ACHN (cell line): Measurements from ENCODE around the gene GOLGA1.

Experiments used
- DNase-seq: peaks from one replicate; pipeline ENCODE4 v3.0.0-alpha.2; 2015
- in situ Hi-C: cut with HindIII; loops from 2 replicates; pipeline ENCODE4 v1.10.0; 2017; ENCODE audit warnings: low sequenced_read_pairs, low pct_ligation_motif_present, low pct_unique_long_range_greater_than_20kb

The GOLGA1 gene

GRCh38 chr9:124889006-124889405 lies 51.9 kb downstream of the GOLGA1 start:
- in situ Hi-C loops: no loop called here
- DNase-seq: no peak

- DNase-seq: no peak
- in situ Hi-C loops: no loop called here
Measured at GRCh38 chr9:124887832-124888231, 53.1 kb downstream of the GOLGA1 start.

- DNase-seq: no peak
- in situ Hi-C loops: no loop called here
Measured at GRCh38 chr9:124886866-124887492, 53.9 kb downstream of the GOLGA1 start.

GRCh38 chr9:124886461-124886860 lies 54.4 kb downstream of the GOLGA1 start:
- no peak for DNase-seq
- in situ Hi-C loops: no loop called here

- in situ Hi-C loops: no loop called here
- no peak for DNase-seq
Measured at GRCh38 chr9:124885551-124885950, 55.3 kb downstream of the GOLGA1 start.

GRCh38 chr9:124884376-124884775 lies 56.5 kb downstream of the GOLGA1 start:
- in situ Hi-C loops: no loop called here
- no peak for DNase-seq

- in situ Hi-C loops: no loop called here
- DNase-seq: no peak
Measured at GRCh38 chr9:124882231-124882630, 58.7 kb downstream of the GOLGA1 start.

- no peak for DNase-seq
- in situ Hi-C loops: no loop called here
Measured at GRCh38 chr9:124881138-124881743, 59.6 kb downstream of the GOLGA1 start.

- in situ Hi-C loops: no loop called here
- DNase-seq: no peak
Measured at GRCh38 chr9:124880501-124880900, 60.4 kb downstream of the GOLGA1 start.

GRCh38 chr9:124879226-124879625 lies 61.7 kb downstream of the GOLGA1 start:
- in situ Hi-C loops: no loop called here
- no peak for DNase-seq

- no peak for DNase-seq
- in situ Hi-C loops: no loop called here
Measured at GRCh38 chr9:124878518-124878917, 62.4 kb downstream of the GOLGA1 start.

- in situ Hi-C loops: no loop called here
- no peak for DNase-seq
Measured at GRCh38 chr9:124878021-124878420, 62.9 kb downstream of the GOLGA1 start.

GRCh38 chr9:124877021-124877782 lies 63.7 kb downstream of the GOLGA1 start:
- no peak for DNase-seq
- in situ Hi-C loops: no loop called here

GRCh38 chr9:124875501-124875900 lies 65.4 kb downstream of the GOLGA1 start:
- DNase-seq: no peak
- in situ Hi-C loops: no loop called here

- DNase-seq: no peak
- in situ Hi-C loops: no loop called here
Measured at GRCh38 chr9:124873664-124874063, 67.2 kb downstream of the GOLGA1 start.

- no peak for DNase-seq
- in situ Hi-C loops: no loop called here
Measured at GRCh38 chr9:124871156-124871561, 69.7 kb downstream of the GOLGA1 start.

- DNase-seq: no peak
- in situ Hi-C loops: no loop called here
Measured at GRCh38 chr9:124870723-124871122, 70.2 kb downstream of the GOLGA1 start.

GRCh38 chr9:124869986-124870560 lies 70.8 kb downstream of the GOLGA1 start:
- peak; percentile 39 for DNase-seq
- in situ Hi-C loops: no loop called here

- DNase-seq: peak; percentile 35
- in situ Hi-C loops: no loop called here
Measured at GRCh38 chr9:124869466-124869985, 71.4 kb downstream of the GOLGA1 start.
